TTC549 (cell line): Measurements from ENCODE around the gene PIAS4.
"Not testable (repeated sequence)": the region's sequence is repeated elsewhere in the genome, so short reads cannot be mapped to it uniquely, and the experiment has no call there.

ENCODE experiments used
- FAIRE-seq: peaks from 2 replicates; lab custom pipeline; 2012; peaks lifted over from hg19 to GRCh38; lab: Jason Lieb, UNC

The PIAS4 gene, protein sequence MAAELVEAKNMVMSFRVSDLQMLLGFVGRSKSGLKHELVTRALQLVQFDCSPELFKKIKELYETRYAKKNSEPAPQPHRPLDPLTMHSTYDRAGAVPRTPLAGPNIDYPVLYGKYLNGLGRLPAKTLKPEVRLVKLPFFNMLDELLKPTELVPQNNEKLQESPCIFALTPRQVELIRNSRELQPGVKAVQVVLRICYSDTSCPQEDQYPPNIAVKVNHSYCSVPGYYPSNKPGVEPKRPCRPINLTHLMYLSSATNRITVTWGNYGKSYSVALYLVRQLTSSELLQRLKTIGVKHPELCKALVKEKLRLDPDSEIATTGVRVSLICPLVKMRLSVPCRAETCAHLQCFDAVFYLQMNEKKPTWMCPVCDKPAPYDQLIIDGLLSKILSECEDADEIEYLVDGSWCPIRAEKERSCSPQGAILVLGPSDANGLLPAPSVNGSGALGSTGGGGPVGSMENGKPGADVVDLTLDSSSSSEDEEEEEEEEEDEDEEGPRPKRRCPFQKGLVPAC

DNA sequence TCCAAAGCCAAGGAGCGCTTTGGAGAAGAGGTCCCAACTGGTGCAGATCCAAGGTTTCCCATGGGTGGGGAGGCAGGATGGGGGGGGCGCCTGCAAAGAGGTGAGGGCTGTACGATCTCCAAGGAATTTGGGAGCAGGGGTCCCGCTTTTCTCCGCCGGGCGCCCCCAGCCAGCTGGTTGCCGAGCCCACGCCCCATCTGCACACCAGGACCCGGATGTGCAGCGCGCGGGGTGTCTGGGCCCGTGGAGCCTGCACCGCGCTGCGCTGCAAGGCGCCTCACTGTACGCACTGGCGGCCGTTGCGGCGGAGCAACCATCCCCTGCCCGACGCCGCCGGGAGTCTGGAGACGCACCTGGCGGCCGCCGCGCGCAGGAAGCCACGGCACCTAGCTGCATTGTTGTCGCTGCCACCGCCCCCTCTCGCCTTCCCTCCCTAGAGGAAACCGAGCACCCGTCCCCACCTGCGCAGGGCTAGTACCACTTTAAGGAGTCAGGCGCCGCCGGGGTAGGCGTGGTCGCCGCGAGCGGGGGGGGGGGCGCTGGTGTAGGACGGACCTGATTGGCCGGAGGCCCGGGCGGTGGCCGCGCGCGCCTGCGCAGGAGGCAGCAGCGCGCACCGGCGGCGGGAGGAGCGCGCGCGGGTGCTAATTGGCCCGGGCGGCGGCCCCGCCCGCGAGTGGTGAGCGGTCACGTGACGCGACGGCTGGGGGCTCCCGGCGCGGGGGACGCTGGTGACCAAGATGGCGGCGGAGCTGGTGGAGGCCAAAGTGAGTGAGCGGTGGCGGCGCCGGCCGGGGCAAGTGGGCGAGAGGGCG is at the start of gene PIAS4:
Gene PIAS4 (plus strand): TSS at position 716 of the 815 bp plus-strand sequence. CDS start 25 bp downstream, at position 741.
- no peak for FAIRE-seq

DNA sequence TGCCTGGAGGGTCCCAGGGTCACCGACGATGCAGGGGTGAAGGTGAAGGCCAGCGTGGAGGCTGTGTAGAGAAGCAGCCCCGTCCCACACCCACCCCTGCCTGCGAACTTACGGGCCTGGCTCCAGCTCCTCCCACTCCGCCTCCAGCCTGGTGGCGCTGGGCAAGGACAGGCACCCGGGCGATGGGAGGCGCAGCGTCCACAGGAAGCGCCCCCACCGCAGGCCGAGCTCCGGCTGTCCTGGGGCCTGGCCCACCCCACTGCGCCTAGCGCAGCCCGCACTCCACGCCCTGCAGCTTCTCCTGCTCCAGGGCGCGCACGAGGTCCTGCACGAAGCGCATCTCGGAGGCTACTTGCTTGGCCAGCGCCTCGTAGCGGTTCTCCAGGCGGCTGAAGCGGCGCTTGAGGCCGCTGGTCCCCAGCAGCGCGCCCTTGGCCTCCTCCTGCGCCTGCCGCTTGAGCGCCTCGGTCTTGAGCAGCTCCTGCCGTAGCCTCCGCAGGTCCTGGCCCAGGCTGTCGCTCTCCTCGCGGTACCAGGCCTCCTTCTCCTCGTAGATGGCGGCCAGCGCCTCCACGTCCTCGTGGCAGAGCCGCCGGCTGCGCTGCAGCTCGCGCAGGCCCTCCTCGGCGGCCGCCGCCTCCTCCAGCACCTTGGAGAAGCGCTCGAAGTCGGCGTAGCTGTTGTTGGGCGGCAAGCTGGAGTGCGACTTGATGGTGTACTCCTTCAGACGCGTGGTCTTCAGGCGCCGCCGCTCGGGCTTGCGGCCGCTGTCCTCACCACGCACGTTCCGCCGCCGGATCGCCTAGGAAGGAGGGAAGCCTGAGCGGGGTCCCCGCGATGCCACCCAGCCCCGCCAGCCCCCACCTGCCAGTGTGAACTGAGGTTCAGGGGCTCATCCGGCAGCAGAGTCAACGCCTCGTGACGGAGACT is 48.4 kb upstream of the PIAS4 start:
- no peak for FAIRE-seq

DNA sequence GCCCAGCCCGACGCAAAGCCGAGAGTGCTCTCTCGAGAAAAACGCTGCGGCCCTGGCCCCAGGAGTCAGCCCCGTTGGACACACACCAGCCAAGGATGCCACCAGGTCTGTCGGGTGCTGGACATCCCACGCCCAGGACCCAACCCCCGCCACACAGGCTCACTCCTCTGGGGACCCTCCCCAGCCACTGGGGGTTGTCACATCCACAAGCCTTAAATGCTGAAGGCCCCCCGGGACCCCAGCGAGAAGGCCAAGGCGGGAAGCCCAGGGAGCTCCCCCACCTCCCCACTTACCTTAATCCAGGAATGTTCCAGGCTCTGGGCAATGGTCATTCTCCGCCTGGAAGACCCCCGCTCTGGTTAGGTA is 47.8 kb upstream of the PIAS4 start:
- FAIRE-seq = no peak

DNA sequence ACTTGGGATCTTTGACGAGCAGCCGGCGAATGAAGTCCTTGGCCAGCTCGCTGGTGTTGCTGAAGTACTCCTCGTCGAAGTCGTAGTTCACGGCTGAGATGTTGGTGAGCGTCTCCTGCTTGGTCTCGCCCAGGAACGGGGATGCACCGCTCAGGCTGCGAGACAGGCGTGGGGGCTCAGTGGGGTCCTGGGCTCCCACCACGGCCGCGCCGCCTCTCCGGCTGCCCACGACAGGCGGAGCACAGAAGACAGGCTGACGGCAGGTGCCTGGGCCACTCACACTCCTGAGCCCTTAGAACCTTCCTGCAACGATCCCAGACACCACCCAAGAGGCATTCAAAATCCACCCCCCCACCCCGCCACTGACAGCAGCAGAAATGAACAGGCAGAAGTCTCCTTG is 46.5 kb upstream of the PIAS4 start:
- no peak for FAIRE-seq

DNA sequence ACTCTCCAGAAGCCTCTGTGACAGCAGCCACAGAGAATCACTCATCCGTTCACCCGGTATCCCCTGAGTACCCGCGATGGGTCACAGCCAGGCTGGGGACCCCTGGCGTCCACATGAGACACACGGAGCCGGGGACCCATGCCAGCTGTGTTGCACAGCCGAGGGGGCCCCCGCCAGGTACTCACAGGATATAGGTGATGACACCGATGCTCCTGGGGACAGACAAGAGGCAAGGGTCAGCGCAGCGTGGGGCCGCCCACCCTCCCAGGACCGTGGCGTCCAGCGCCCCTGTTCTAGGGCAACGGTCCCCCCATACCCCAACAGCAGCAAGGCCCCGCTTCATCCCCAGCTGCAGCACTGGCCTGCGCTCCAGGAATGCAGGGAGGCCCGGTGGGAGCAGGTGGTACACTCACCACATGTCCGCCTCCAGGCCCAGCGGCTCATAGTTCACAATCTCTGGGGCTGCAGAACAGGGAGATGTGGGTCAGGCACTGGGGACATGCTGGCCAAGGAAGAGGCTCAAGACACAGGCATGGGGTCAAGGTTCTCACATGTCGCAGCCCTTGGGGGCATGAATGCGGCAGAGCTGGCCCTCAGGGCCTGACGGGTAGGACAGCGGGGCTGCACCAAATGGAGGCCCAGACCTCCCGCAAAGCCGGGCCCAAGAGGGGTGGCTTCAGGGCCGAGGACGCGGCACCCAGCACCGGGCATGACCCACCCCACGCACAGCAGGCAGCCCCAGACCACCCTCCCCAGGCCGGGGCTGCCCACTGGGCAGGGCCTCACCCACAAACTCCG is 43.9 kb upstream of the PIAS4 start:
- no peak for FAIRE-seq

DNA sequence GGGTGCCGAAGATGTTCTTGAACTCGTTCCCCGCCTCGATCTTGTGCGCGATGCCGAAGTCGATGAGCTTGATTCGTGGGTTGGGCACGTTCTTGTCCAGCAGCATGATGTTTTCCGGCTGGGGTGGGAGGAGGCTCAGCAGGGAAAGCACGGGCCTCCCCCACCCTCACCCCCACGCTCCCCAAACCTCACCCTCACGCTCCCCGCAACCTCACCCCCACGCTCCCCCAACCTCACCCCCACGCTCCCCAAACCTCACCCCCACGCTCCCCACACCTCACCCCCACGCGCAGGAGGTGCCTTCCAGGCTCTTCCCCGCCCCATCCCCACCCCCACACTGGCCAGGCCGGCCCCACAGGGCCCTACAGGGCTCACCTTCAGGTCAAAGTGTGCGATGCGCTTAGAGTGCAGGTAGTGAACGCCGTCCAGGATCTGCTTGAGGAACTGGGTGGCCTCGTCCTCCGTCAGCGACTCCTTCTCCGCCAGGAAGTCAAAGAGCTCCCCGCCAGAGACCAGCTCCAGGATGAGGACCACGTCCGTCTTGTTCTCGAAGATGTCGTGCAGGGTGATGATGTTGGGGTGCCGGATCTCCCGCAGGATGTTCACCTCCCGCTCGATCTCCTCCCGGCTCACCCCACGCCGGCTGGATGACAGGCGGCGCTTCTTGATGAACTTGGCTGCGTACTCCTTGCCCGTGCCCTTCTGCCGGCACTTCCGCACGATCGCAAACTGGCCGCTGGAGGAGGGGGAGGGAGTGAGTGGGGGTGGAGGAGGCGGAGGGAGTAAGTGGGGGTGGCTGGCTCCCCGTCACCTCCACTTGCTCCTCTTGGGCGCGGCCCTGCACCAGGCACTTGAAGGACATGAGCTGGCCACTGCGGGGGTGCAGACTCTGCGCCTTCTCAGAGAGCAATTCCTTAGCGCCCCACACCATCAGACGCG is 43.0 kb upstream of the PIAS4 start:
- no peak for FAIRE-seq

DNA sequence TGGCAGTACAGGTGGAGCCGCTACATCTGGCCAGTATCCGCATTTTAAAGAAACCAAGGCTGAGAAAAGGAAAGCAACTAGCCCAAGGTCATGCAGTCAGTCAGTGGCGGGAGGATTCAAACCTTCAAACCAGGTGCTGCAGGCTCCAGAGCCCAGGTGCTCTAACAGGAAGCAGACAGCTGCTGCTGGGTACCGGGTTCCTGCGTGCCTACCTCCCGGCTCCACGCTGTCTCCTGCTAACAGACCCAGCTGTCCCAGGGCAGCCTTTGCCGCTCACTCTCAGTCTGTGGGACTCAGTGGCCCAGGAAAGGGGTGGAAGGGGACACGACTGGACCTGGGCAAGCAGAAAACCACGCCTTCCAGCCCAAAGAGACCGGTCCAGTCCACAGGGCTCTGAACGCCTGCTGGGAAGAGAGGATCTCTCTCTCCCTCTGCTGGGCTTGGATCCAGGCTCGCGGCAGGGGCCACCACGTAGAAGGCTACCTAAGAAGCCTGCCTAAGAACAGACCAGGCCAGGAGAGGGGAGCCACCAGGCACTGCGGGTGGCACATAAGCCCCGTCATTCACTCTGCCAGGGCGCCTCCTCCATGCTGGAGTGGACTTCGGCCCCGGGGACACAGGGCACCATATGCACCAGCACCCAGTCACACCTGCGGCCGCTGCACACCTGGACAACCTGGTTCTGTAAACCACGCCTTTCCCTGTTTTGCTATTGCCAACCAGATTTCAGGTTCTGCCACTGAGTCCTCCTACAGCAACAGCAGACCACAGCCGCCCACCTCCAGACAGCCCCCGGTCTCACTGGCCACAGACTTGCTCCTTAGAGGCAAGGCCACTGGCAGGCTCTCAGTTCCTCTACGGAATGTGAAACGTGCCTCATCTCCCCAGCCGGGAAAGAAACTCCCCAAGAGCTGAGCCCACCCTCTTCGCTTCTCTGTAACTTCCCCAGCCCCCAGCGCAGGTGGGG is 41.2 kb upstream of the PIAS4 start:
- no peak for FAIRE-seq

DNA sequence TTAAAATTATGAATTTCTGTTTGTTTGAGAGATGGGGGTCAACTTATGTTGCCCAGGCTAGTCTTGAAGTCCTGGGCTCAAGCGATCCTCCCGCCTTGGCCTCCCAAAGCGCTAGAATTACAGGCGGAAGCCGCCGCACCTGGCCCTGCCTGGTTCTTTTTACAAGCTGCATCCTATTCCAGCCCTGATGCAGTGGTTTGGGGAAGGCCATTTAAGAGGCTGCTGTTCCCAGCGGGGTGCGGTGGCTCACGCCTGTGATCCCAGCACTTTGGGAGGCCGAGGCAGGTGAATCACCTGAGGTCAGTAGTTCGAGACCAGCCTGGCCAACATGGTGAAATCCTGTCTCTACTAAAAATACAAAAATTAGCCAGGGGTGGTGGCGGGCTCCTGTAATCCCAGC is 39.6 kb upstream of the PIAS4 start:
- FAIRE-seq = not testable (repeated sequence)

DNA sequence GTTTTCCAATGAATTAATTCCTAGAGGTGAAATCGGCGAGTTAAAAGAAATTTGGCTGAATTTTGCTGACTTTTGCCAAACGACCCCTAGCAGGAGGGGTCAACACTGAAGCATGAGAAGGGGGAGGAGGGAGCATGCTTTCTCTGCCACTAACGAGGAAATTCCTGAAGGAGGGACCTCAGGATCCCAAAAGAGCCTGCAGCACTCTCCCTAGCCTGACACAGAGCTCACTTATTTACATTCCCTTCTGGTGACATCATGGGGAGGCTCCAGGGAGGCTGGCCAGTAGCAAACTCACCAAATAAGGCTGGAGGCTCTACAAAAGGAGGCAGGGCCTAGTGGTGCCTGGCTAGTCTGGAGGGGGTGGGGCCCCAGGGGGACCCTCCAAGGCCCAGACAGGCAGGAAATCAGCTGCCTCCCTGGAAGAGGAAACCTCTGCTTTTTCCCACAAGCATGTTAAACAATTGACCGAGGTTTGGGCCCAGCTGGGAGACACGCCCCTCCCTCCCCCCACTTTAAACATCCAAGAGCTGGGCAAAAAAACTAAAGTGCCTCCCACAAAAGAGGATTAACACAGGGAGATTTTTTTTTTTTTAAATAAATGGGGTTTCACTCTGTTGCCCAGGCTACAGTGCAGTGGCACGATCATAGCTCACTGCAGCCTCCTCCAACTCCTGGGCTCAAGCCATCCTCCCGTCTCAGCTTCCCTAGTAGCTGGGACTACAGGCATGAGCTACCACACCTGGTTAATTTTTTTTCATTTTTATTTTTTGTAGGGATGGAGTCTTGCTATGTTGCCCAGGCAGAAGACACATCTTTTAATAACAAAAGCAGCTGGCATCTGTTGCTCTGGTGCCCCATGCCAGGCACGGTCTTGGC is 38.7 kb upstream of the PIAS4 start:
- FAIRE-seq = peak; percentile 71

DNA sequence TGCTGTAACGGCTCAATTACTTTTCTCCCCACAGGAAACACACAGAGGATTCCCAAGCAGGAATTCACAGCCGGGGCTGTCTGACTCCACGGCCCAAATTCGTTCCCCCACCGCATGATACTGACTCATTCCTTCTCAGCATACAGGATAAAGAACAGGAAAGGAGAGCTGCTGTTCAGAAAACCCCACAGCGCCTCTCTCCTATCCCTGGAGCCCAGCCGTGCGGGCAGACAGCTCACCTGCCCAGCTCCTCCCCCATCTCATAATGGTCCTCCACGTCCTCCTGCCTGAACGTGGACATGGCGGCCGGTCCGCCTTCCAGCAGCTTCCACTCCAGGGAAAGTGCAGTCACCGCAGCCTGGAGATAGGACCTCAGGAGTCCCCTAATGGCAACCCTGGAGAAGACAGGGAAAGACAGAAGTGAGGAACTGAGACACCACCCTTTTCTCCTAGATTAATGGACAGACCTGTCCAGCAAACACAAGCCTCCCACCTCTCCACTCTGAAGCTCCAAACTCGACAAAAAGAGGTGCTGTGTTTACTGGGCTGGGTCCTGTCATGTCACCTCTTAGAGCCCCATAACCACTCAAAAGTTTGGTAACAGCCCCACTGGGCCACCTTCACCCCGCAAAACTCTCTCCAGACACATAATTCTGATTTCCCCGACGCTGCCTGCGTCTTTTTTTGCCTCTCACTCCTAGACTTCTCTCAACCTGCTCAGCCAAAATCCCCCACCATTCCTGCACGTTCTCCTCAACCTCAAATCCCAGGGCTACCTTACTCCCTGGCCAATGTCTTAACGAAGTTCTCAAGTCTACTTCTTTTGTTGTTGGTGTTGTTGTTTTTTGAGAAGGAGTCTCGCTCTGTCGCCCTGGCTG is 37.9 kb upstream of the PIAS4 start:
- FAIRE-seq = no peak

DNA sequence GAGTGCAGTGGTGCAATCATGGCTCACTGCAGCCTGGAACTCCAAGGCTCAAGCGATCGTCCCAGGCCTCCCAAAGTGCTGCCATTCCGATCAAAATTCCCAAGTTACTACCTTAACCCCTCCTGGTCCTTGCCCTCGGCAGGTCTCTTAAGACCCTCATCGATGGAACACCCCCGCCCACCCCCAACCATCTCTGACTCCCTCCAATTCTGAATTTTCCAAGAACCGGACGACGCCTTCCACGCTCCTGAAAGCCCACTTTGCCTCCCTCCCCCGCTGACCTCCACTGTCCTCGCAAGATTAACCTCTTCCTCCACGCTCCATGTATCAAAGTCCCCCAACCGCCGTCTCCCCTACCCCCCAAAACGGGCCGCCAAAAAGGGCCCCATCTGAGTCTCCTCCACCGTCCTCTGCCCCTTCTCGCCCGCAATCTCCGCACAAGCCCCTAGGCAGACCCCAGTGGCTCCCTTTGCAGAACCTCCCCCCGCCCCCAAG is 37.2 kb upstream of the PIAS4 start:
- FAIRE-seq = no peak

DNA sequence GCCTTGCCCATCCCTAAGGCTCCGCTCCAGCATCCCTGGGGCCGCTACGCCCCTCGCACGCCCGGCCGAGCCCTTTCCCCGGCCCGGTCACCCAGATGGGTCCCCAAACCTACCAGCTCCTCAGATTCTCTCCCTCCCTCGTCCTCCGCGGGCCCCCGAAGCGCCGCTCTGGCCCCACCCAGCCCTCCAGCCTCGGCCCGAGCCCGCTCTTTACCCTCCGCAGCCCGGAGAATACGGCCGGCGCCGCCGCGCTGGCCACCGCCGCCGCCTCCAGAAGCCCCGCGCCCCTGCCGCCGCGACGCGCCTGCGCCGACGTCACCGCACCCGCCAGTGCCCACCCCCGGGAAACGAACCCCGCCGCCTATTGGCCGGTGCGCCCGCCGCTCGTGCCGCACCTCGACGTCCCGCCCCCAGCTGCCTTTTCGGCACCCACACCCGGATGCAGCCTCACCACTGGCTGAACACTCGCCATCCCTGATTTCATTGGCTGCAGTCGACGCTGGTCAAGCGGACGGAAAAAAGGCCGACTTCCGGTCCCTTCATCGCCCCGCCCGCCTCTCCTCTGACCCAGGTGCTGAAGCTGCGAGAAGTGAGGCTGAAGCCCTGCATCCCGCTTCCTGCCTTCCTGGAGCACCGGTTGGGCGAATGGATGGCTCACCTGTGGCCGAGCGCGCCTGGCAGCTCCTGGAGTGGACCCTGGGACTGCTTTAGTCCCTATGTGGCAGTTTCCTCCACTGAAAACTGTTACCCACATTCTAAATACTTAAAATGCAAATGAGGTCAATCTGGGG is 36.5 kb upstream of the PIAS4 start, which contains the start of gene DAPK3:
Gene DAPK3 (minus strand): TSS at position 292 of the 791 bp plus-strand sequence. CDS start 1,364 bp downstream, outside the sequence.
- peak; percentile 50 for FAIRE-seq

DNA sequence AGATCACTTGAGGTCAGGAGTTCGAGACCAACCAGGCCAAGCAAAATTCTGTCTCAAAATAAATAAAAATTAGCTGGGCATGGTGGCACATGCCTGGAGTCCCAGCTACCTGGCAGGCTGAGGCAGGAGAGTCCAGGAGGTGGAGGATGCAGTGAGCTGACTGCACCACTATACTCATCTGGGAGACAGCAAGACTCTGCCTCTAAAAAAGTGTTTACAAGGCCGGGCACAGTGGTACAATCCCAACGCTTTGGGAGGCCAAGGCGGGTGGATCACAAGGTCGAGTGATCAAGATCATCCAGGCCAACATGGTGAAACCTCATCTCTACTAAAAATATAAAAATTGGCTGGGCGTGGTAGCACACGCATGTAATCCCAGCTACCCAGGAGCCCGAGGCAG is 32.4 kb upstream of the PIAS4 start:
- FAIRE-seq = no peak

DNA sequence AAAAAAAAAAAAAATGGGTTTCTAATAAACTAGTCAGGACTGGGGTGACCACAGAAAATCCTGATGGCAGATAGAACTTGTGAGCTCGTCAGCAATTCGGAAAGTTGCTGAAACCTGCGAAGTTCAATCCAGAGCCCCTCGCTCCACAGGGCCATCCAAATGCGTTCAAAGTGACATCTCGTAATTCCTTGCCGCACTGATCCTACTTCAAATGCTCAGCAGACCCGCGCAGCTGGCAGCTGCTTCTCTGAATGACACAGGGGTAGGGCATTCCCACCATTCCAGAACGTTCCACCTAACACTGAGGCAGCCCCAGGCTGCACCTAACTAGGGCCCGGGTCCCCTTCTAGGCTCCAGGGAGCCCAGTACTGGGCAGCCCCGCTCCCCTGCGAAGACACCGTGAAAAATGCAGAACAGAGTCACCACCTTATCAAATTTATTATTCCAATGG is 31.9 kb upstream of the PIAS4 start:
- FAIRE-seq = no peak

DNA sequence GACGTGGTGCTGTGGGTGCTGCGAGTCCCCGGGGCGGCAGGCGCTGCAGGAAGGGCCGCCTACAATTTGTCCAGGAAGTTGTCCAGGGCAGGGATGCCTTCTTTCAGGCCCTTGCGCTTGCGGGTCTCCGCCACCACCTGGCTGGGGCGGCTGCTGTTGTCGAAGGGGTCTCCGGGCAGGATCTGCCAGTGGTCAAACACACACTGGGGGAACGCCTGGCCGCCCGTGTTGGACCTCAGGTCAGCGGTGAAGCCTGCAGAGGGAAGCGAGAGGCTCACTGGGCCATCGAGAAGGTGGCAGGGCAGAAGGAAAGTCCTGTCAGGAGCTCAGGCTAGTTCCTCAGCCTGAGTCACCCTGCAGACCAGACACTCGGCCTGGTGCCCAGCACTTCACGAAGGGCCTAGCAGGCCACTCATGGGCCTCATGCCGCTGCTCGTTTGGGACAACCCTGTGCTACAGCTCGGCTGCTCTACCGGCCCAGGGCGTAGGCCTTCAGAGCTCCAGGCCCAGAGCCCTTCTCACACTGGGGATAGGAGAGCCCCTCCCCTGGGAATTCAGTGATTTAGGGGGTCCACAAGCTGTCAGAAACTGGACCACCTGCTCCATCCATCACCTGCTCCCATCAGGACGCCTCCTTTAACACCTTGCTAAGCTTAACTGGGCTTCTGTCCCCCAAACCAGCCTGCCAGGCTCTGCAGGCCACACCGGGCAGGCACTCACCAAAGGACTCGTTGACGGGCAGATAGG is 30.9 kb upstream of the PIAS4 start:
- FAIRE-seq = no peak
